H4 (cell line): ENCODE measurements around the gene CACNG5. TPM values are rescaled to one million over a fixed set of nuclear protein-coding genes. Genes with fewer than 3 reads are reported as not detected.

Source experiments
- DNase-seq: peaks from one replicate; pipeline ENCODE4 v3.0.0-alpha.2; 2015; ENCODE audit warnings: low spot score
- total RNA-seq: library from RNA; depleted of rRNA; stranded (reverse); fragments of >200 nt; shearing (Covaris generic); gene quantifications from 2 replicates; pipeline ENCODE4 v1.2.3, GENCODE V29; 2014; rRNA removed

Gene CACNG5
- total RNA-seq, 1 experiment from 2014 or later, result not detected

- DNase-seq, result peak; percentile 88
Measured at GRCh38 chr17:66906321-66907278, 71.7 kb downstream of the CACNG5 start.

- no peak for DNase-seq
Measured at GRCh38 chr17:66909804-66910373, 75.0 kb downstream of the CACNG5 start.

- DNase-seq, result no peak
Measured at GRCh38 chr17:66910651-66911285, 75.9 kb downstream of the CACNG5 start.

GRCh38 chr17:66915204-66915611 is 80.3 kb downstream of the CACNG5 start:
- peak; percentile 50 for DNase-seq

GRCh38 chr17:66915792-66916191 is 80.9 kb downstream of the CACNG5 start:
- no peak for DNase-seq

- DNase-seq, result no peak
Measured at GRCh38 chr17:66916946-66917345, 82.0 kb downstream of the CACNG5 start.

GRCh38 chr17:66918896-66919295 is 84.0 kb downstream of the CACNG5 start:
- DNase-seq, result no peak

GRCh38 chr17:66920435-66920834 is 85.5 kb downstream of the CACNG5 start:
- DNase-seq, result no peak

GRCh38 chr17:66920950-66921349 is 86.0 kb downstream of the CACNG5 start:
- DNase-seq, result no peak

GRCh38 chr17:66923886-66924285 is 89.0 kb downstream of the CACNG5 start:
- no peak for DNase-seq

GRCh38 chr17:66925811-66926500 is 91.0 kb downstream of the CACNG5 start:
- no peak for DNase-seq

- no peak for DNase-seq
Measured at GRCh38 chr17:66928949-66929348, 94.0 kb downstream of the CACNG5 start.

GRCh38 chr17:66929591-66929990 is 94.7 kb downstream of the CACNG5 start:
- no peak for DNase-seq

- no peak for DNase-seq
Measured at GRCh38 chr17:66930933-66931332, 96.0 kb downstream of the CACNG5 start.

GRCh38 chr17:66932311-66932710 is 97.4 kb downstream of the CACNG5 start:
- no peak for DNase-seq

GRCh38 chr17:66934040-66934439 is 99.1 kb downstream of the CACNG5 start:
- DNase-seq, result no peak

Other genes with a start within 250 kb of the CACNG5 start
- gene CACNG4, start 129.6 kb downstream of the CACNG5 start, total RNA-seq, result 2.3 and 2.4 TPM in 2 replicates
- not detected in 2 replicates for gene CACNG1, start 209.4 kb downstream of the CACNG5 start, total RNA-seq